K562 (cell line): ENCODE results near the gene NUDT14. TPM values are rescaled to one million over a fixed set of nuclear protein-coding genes. Genes with fewer than 3 reads are reported as not detected.

ENCODE experiments used
- ARID1B ChIP-seq: fragments of 450-650 bp; IDR thresholded peaks from 2 replicates; pipeline ENCODE4 v1.6.1; 2016; ENCODE audit warnings: antibody characterized with exemption, mild to moderate bottlenecking, inconsistent platforms
- ATF2 ChIP-seq: sonication (generic); formaldehyde crosslinking; IDR thresholded peaks from 2 replicates; pipeline ENCODE4 v1.8.1; 2022; ENCODE audit warnings: missing genetic modification reagents
- BHLHE40 ChIP-seq: IDR thresholded peaks from 2 replicates; pipeline ENCODE4 v1.6.1; 2011; ENCODE audit warnings: low read length, improper control_type of control experiment
- CBFA2T3 ChIP-seq: fragments of 450-650 bp; IDR thresholded peaks from 2 replicates; pipeline ENCODE4 v1.6.1; 2017
- ESRRA ChIP-seq: fragments of 450-650 bp; IDR thresholded peaks from 2 replicates; pipeline ENCODE4 v1.6.1; 2014; ENCODE audit warnings: low read depth, mild to moderate bottlenecking, moderate library complexity, borderline replicate concordance
- ETV6 ChIP-seq, 3 experiments: fragments of 150-350 bp in 1 of 3; sonication (generic) in 1 of 3; formaldehyde crosslinking in 1 of 3; IDR thresholded peaks; 2 replicates each; pipeline versions ENCODE4 v1.6.1 to v1.8.0; 2014 to 2022; ENCODE audit warnings: borderline replicate concordance in 2 of 3, low read depth in 2 of 3, antibody characterized with exemption in 1 of 3, low read length in 1 of 3, mild to moderate bottlenecking in 1 of 3, missing genetic modification reagents in 1 of 3
- FOS ChIP-seq: IDR thresholded peaks from 3 replicates; pipeline ENCODE4 v1.6.1; 2011; ENCODE audit not compliant: insufficient read length; ENCODE audit errors: extremely low read depth
- GATA2 ChIP-seq: sonication (generic); formaldehyde crosslinking; IDR thresholded peaks from 2 replicates; pipeline ENCODE4 v1.4.0; 2020; ENCODE audit warnings: mild to moderate bottlenecking, missing genetic modification reagents
- HDAC8 ChIP-seq: fragments of 450-650 bp; IDR thresholded peaks from 2 replicates; pipeline ENCODE4 v1.6.1; 2016; ENCODE audit warnings: mild to moderate bottlenecking, missing genetic modification characterization, moderate library complexity, missing compliant biosample characterization
- HLTF ChIP-seq: fragments of 450-650 bp; IDR thresholded peaks from 2 replicates; pipeline ENCODE4 v1.6.1; 2016
- HMGXB4 ChIP-seq: sonication (generic); formaldehyde crosslinking; IDR thresholded peaks from 2 replicates; pipeline ENCODE4 v1.8.1; 2023; ENCODE audit warnings: mild to moderate bottlenecking, missing genetic modification reagents
- MAZ ChIP-seq, 2 experiments: fragments of 450-650 bp in 1 of 2; sonication (generic) in 1 of 2; formaldehyde crosslinking; IDR thresholded peaks in 1 of 2; conservative IDR thresholded peaks in 1 of 2; 2 replicates each; pipeline versions ENCODE4 v1.4.0 to v1.5.0; 2020; ENCODE audit warnings: mild to moderate bottlenecking in 1 of 2, missing genetic modification reagents in 1 of 2
- PCBP1 ChIP-seq: fragments of 200-400 bp; formaldehyde crosslinking; IDR thresholded peaks from 2 replicates; pipeline ENCODE4 v1.6.1; 2018; ENCODE audit warnings: mild to moderate bottlenecking, low read depth, low read length; ENCODE audit not compliant: poor library complexity, severe bottlenecking
- POLR2AphosphoS5 ChIP-seq: IDR thresholded peaks from 2 replicates; pipeline ENCODE4 v1.6.1; 2011; ENCODE audit warnings: mild to moderate bottlenecking, low read depth, low read length, moderate library complexity; ENCODE audit not compliant: control insufficient read depth, insufficient read depth
- RUNX1 ChIP-seq: sonication (generic); IDR thresholded peaks from 2 replicates; pipeline ENCODE4 v1.6.1; 2016; ENCODE audit warnings: antibody characterized with exemption, low read depth
- SAFB ChIP-seq: fragments of 200-400 bp; formaldehyde crosslinking; IDR thresholded peaks from 2 replicates; pipeline ENCODE4 v1.6.1; 2017; ENCODE audit warnings: low read depth, low read length, borderline replicate concordance
- SMAD1 ChIP-seq: fragments of 150-350 bp; IDR thresholded peaks from 2 replicates; pipeline ENCODE4 v1.6.1; 2014; ENCODE audit warnings: low read length, low read depth; ENCODE audit not compliant: partially characterized antibody
- SMARCE1 ChIP-seq: fragments of 450-650 bp; IDR thresholded peaks from 2 replicates; pipeline ENCODE4 v1.7.1; 2016; ENCODE audit warnings: mild to moderate bottlenecking
- STAG1 ChIP-seq: sonication (generic); formaldehyde crosslinking; IDR thresholded peaks from 2 replicates; pipeline ENCODE4 v1.5.0; 2020; ENCODE audit warnings: missing genetic modification reagents, borderline replicate concordance
- UBTF ChIP-seq, 2 experiments: IDR thresholded peaks; 2 replicates each; pipeline ENCODE4 v1.6.1; 2012; ENCODE audit warnings: improper control_type of control experiment in 2 of 2, low read depth in 2 of 2, low read length in 2 of 2, borderline replicate concordance in 1 of 2
- ZNF239 ChIP-seq: fragments of 250-450 bp; sonication (Bioruptor Pico); IDR thresholded peaks from 2 replicates; pipeline ENCODE4 v1.4.0; 2020; ENCODE audit warnings: mild to moderate bottlenecking
- polyA plus RNA-seq, 8 experiments: library from polyadenylated mRNA; depleted of rRNA in 4 of 8; stranded (reverse) in 5 of 8; unstranded in 3 of 8; fragments of >200 nt; fragmentation: Nextera tagmentation in 2 of 8; fragmentation: Illumina TruSeq in 1 of 8; extraction: Ambion mirVana in 2 of 8; extraction: Trizol in 1 of 8; gene quantifications; 2 replicates each; pipeline versions ENCODE4 v1.2.1 to v1.2.3, GENCODE V29; 2011 to 2014; ENCODE audit warnings: inconsistent platforms in 1 of 8, missing spikeins in 1 of 8
- total RNA-seq, 7 experiments: library from RNA; depleted of rRNA in 6 of 7; stranded (reverse); fragments of >200 nt in 6 of 7; fragmentation: Illumina TruSeq in 2 of 7; extraction: Trizol in 2 of 7; gene quantifications; 2 replicates each; pipeline versions ENCODE4 v1.2.1 to v1.2.3, GENCODE V29; 2011 to 2021; ENCODE audit warnings: low replicate concordance in 1 of 7

Gene NUDT14
- total and polyA plus RNA-seq, 9 of the 15 experiments (the other 6 are each of a cell fraction or from before 2014, with no cell fraction given): 0.14 to 16.3 (median 8.2) TPM

- TF ChIP-seq HMGXB4 (CRISPR knock-in tag): no peak
- TF ChIP-seq MAZ (CRISPR knock-in tag; conservative IDR thresholded peaks at IDR 0.05 in 1 of 2, IDR thresholded peaks at IDR 0.05 in 1 of 2): peak in 1 of 2 experiments; percentile 33; a peak in 1 of 4 replicates
- TF ChIP-seq FOS: no peak
- TF ChIP-seq POLR2AphosphoS5: no peak
- no peak for TF ChIP-seq ATF2 (CRISPR knock-in tag)
- TF ChIP-seq GATA2 (CRISPR knock-in tag): peak; percentile 8; the same call in 1 of the 2 replicates
- no peak for TF ChIP-seq ETV6 (IDR thresholded peaks at IDR 0.05; ENCODE audit: borderline replicate concordance in 1 of 2, low read depth in 2 of 2, low read length in 1 of 2)
- no peak for TF ChIP-seq ETV6 (CRISPR knock-in tag; IDR thresholded peaks at IDR 0.05; ENCODE audit: borderline replicate concordance)
- no peak for TF ChIP-seq ARID1B
- TF ChIP-seq HLTF: no peak
- no peak for TF ChIP-seq BHLHE40
- TF ChIP-seq UBTF (IDR thresholded peaks at IDR 0.05; ENCODE audit: borderline replicate concordance in 1 of 2, low read depth in 2 of 2, low read length in 2 of 2): peak in 1 of 2 experiments; percentile 70; a peak in 1 of 4 replicates
- no peak for TF ChIP-seq STAG1 (CRISPR knock-in tag)
- no peak for TF ChIP-seq PCBP1
- no peak for TF ChIP-seq SMARCE1
- no peak for TF ChIP-seq ESRRA
- no peak for TF ChIP-seq HDAC8 (tag)
- no peak for TF ChIP-seq SAFB
- TF ChIP-seq SMAD1: no peak
- no peak for TF ChIP-seq ZNF239 (CRISPR knock-in tag)
- peak; percentile 57 for TF ChIP-seq CBFA2T3
- TF ChIP-seq RUNX1: no peak
These were observed 15.3 kb upstream of the NUDT14 start (continued) for GRCh38 chr14:105196265-105196960.
